Sigmoid colon (tissue), 4 donors: Measurements from ENCODE around the gene CCDC181.

Experiments
- CTCF ChIP-seq, 4 experiments: fragments of 450-650 bp in 3 of 4; fragments of 200-600 bp in 1 of 4; IDR thresholded peaks; one replicate each; pipeline ENCODE4 v1.5.1; 2016 to 2019; ENCODE audit warnings: antibody characterized with exemption in 4 of 4, mild to moderate bottlenecking in 3 of 4, moderate library complexity in 2 of 4
- EP300 ChIP-seq, 4 donors: sonication (generic); formaldehyde crosslinking; IDR thresholded peaks; one replicate each; pipeline ENCODE4 v1.6.1; 2017; ENCODE audit warnings: antibody characterized with exemption in 4 of 4
- POLR2A ChIP-seq, 2 donors: fragments of 450-650 bp; IDR thresholded peaks; one replicate each; pipeline ENCODE4 v1.6.1; 2016; ENCODE audit warnings: antibody characterized with exemption in 2 of 2, mild to moderate bottlenecking in 2 of 2, moderate library complexity in 2 of 2

- no peak for TF ChIP-seq POLR2A (IDR thresholded peaks at IDR 0.05)
- TF ChIP-seq EP300 (IDR thresholded peaks at IDR 0.05) = no peak
- TF ChIP-seq CTCF (IDR thresholded peaks at IDR 0.05) = no peak
Observed at GRCh38 chr1:169368406-169368769, 58.9 kb downstream of the CCDC181 start.
